ENCODE data around the gene GANAB. TPM values are rescaled to one million over a fixed set of nuclear protein-coding genes. Genes with fewer than 3 reads are reported as not detected.

Gene GANAB
- total and polyA plus RNA-seq, 4 donors: 104 to 266 (median 168) TPM

- ATAC-seq (ENCODE audit: insufficient read depth, low FRiP score) (no peak), DNase-seq (no peak)
- no peak overlapping the region for H3K4me3 ChIP-seq
- H3K9me3 ChIP-seq (ENCODE audit: control insufficient read depth in 4 of 4, insufficient read depth in 3 of 4, low read length in 3 of 4): no peaks in the 10 kb centered on the region
- H3K9ac ChIP-seq (ENCODE audit: insufficient read depth in 1 of 2, low read length in 2 of 2): no peak overlapping the region
- H3K27ac ChIP-seq (ENCODE audit: low read depth in 1 of 2, low read length in 1 of 2): no peak overlapping the region
- peaks cover 0 to 7% (median 4%) of the 10 kb centered on the region in 5 donors for H3K4me1 ChIP-seq (ENCODE audit: control insufficient read depth in 5 of 5, insufficient read depth in 5 of 5, low read length in 5 of 5)
- H3K27me3 ChIP-seq (ENCODE audit: control insufficient read depth in 3 of 3, insufficient read depth in 3 of 3, low read length in 2 of 3): peaks cover 0 to 4% (median 3%) of the 10 kb centered on the region in 3 donors
- TF ChIP-seq CTCF (IDR thresholded peaks at IDR 0.05; ENCODE audit: control extremely low read depth, extremely low read depth): no peak
- WGBS, 2 donors: 92% methylated on average over 7 of the region's 7 CpGs
- H3K36me3 ChIP-seq (ENCODE audit: control insufficient read depth in 4 of 4, insufficient read depth in 4 of 4, low read length in 4 of 4): peaks cover under 1 to 4% (median 3%) of the 10 kb centered on the region in 4 donors
Measured at GRCh38 chr11:62682518-62682917, 36.1 kb upstream of the GANAB start.

GRCh38 chr11:62680825-62681240, 34.4 kb upstream of the GANAB start:
- Histone ChIP-seq H3K9me3 (ENCODE audit: control insufficient read depth in 4 of 4, insufficient read depth in 3 of 4, low read length in 3 of 4) (no peaks in the 10 kb centered on the region), H3K36me3 (ENCODE audit: control insufficient read depth in 4 of 4, insufficient read depth in 4 of 4, low read length in 4 of 4) (peaks cover 2 to 13% (median 4%) of the 10 kb centered on the region in 4 donors), H3K9ac (ENCODE audit: insufficient read depth in 1 of 2, low read length in 2 of 2) (no peak overlapping the region), H3K27me3 (ENCODE audit: control insufficient read depth in 3 of 3, insufficient read depth in 3 of 3, low read length in 2 of 3) (no peaks in the 10 kb centered on the region), H3K4me3 (no peak overlapping the region), H3K4me1 (ENCODE audit: control insufficient read depth in 5 of 5, insufficient read depth in 5 of 5, low read length in 5 of 5) (peaks cover 0 to 7% (median 6%) of the 10 kb centered on the region in 5 donors), H3K27ac (ENCODE audit: low read depth in 1 of 2, low read length in 1 of 2) (peak overlapping the region in 1 of 2 donors; percentile 7)
- WGBS, 2 donors: 49 to 60% methylated on average over 4 of the region's 4 CpGs
- ATAC-seq (ENCODE audit: insufficient read depth, low FRiP score) (peak; percentile 36), DNase-seq (peak in 2 of 3 donors; percentile 48 to 68)
- TF ChIP-seq CTCF (IDR thresholded peaks at IDR 0.05; ENCODE audit: control extremely low read depth, extremely low read depth): peak; percentile 56

GRCh38 chr11:62678770-62679696, 32.6 kb upstream of the GANAB start, which contains the start of gene UBXN1:
UBXN1 (minus strand) TSS chr11:62679073; CDS start chr11:62678923, 150 bp downstream.
- ATAC-seq (ENCODE audit: insufficient read depth, low FRiP score): peak; percentile 91
- Histone ChIP-seq H3K9ac (ENCODE audit: insufficient read depth in 1 of 2, low read length in 2 of 2) (peak within 1 kb of the TSS; percentile 60 to 65), H3K27me3 (ENCODE audit: control insufficient read depth in 3 of 3, insufficient read depth in 3 of 3, low read length in 2 of 3) (no peaks in the 10 kb centered on the region), H3K36me3 (ENCODE audit: control insufficient read depth in 4 of 4, insufficient read depth in 4 of 4, low read length in 4 of 4) (peaks cover 2 to 14% (median 6%) of the 10 kb centered on the region in 4 donors), H3K4me1 (ENCODE audit: control insufficient read depth in 5 of 5, insufficient read depth in 5 of 5, low read length in 5 of 5) (peaks cover 0 to 7% (median 6%) of the 10 kb centered on the region in 5 donors), H3K27ac (ENCODE audit: low read depth in 1 of 2, low read length in 1 of 2) (peak within 1 kb of the TSS; percentile 87 to 98), H3K4me3 (peak within 1 kb of the TSS; percentile 100), H3K9me3 (ENCODE audit: control insufficient read depth in 4 of 4, insufficient read depth in 3 of 4, low read length in 3 of 4) (no peaks in the 10 kb centered on the region)
- 7 to 8% methylated on average over 51 to 55 of the region's 55 CpGs for WGBS, 2 donors
- no peak for TF ChIP-seq CTCF (IDR thresholded peaks at IDR 0.05; ENCODE audit: control extremely low read depth, extremely low read depth)
- DNase-seq: peak; percentile 91 to 95 (median 93)
